NT2/D1 (cell line): ENCODE measurements around the gene FILIP1L.

Experiments
- SUZ12 ChIP-seq: IDR thresholded peaks from 2 replicates; pipeline ENCODE4 v1.6.1; 2011; ENCODE audit not compliant: insufficient read length, insufficient read depth; ENCODE audit errors: extremely low read depth
- YY1 ChIP-seq: IDR thresholded peaks from 2 replicates; pipeline ENCODE4 v1.6.1; 2011; ENCODE audit not compliant: insufficient read length, insufficient read depth
- ZNF274 ChIP-seq: IDR thresholded peaks from 2 replicates; pipeline ENCODE4 v1.6.1; 2011; ENCODE audit warnings: mild to moderate bottlenecking, low read depth, low read length

GRCh38 chr3:100001526-100002270 is 112.6 kb downstream of the FILIP1L start:
- no peak for TF ChIP-seq ZNF274
- TF ChIP-seq YY1 = no peak
- no peak for TF ChIP-seq SUZ12
